GM03348 (cell line): ENCODE measurements around the gene AGAP1.

ENCODE experiments used
- DNase-seq: peaks from one replicate; pipeline ENCODE4 v3.0.0; 2012; ENCODE audit warnings: low spot score

Gene AGAP1

DNA sequence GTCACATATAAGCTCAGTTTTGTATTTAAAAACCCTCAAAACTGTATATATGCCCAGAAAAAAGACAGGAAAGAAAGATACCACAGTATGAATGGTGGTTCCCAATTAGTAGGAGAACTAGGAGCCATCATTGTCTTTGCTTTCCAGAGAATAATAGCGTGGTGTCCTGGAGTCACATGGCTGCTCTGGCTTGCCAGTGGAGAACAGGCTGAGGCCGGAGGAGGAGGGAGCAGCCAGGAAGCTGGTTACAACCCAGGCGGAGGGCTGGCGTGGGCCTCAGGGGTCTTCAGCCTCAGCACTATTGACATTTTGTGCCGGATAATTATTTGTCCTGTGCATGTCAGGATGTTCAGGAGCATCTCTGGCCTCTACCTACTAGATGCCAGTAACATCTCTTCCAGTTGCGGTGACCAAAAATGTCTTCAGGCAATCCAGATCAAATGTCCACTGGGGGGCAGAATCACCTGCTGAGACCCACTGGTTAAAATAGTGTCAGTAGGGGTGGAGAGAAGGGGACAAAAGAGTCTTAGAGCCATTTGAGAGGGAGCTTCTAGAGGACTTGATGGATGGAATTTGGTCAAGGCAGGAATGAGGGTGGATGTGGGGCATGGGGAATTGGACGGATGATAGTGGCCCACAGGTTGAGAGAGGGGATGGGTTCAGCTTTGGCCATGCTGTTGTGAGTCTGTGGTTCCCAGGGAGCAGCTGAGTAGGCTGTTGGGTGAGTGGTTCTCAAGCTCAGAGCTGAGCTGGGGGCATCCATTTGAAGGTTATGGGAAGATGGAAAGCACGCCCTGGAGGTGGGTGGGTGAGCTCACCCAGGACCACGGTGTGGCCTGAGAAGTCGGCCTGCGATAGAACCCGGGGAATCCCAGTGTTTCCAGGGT is 144.9 kb downstream of the AGAP1 start:
- DNase-seq: no peak

DNA sequence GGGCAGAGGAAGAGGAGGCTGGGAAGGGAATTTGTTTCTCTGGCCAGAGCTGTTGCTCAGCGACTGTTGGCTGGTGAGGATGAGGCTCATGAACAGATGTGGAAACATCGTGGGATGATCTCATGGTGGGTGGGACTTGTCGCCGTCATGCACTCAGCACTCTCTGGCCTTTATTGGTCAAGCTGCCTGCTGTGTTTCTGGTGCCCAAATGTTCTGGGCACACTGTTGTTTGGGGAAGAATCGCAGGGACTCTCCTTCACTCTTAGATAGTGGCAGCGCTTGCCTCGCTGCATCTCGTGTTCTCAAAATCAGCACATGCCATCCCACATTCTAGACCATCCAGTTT is 145.6 kb downstream of the AGAP1 start:
- peak; percentile 90 for DNase-seq

DNA sequence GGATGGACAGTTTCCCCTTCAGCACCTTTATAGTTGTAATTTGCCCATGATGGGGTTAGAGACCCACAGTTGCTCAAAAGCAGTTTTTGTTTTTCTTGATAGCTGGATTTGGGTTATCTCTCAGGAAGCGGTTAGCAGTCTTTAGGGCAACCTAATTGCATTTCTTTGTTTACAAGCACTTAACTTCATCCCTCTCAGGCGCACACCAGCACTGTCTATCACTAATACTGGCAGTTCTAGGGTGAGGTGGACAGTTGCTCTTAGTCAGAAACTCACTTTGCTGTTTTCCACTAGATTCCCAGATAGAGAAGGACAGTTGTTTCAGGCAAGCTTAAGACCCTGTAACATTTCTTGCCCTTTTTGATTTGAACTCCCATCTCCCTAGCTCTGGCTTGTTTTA is 146.0 kb downstream of the AGAP1 start:
- DNase-seq: no peak

DNA sequence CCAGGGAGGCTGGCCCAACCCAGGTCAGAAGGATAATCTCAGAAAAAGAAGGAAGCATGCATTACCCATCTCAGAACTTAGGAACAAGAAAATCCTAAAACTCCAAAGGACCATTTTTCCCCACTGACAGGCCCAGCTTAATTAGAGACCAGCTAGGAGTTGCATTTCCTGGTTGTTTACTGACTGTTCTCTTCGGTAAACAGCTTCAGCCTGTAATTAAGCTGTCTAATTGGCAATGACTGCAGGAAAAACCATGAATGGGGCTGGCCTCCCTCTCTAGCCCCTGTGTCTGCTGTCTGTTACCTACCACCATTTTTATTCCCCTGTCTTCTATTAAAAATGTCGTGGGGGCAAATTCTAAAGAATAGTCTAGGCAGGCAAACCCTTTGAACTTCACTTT is 146.5 kb downstream of the AGAP1 start:
- DNase-seq: no peak

DNA sequence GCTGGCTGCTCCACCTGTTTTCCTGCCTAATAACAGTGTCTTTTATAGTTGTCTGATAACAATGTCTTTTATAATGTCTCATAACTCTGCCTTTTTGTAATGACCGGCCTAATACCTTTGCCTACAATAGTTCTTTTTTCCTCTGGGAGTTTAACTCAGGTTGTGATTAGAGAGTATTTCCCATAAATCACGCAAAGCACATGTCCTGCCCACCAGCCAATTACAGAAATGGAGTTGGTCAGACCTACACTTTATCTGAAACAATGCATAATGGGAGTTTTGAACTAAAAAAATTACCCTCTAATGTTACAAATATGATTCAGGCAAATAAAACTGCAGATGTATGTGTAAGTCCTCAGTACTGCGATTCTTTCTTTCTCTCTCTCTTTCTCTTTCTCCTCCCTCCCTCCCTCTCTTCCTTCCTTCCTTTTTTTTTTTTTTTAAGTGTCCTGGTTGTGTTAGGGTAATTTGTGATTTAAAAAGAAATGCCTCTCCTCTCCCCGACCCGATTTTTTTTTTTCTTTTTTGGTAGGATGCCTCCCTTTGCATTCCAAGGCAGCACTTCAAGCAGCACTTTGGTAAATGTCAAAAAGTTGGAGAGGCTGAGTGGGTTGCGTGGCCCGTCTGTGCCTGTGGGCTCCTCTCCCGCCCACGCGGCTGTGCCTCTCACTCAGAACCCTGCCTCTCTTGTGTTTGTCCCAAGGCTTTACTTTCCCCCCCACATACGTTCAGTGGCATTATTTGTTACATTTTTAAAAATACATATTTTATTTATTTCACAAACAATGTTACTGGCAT is 147.3 kb downstream of the AGAP1 start:
- peak; percentile 67 for DNase-seq

DNA sequence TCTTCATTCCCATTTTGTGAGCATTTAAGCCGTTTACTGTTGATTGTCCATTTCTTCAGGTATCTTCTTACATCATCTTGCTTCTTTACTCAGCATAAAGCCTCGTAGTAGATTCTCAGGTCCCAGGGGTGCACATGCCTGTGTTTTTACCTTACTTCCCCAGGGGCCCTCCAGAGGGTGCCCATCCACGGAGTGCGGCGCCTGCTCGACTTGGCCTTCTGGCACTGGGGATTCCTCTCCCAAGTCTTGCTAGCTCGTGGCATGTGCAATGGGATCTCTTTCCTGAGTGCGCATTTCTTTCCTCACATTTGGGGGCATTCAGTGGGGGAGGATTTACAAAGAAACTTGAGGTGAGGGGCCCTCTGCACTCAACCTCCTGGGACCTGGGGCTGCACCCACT is 148.1 kb downstream of the AGAP1 start:
- no peak for DNase-seq

DNA sequence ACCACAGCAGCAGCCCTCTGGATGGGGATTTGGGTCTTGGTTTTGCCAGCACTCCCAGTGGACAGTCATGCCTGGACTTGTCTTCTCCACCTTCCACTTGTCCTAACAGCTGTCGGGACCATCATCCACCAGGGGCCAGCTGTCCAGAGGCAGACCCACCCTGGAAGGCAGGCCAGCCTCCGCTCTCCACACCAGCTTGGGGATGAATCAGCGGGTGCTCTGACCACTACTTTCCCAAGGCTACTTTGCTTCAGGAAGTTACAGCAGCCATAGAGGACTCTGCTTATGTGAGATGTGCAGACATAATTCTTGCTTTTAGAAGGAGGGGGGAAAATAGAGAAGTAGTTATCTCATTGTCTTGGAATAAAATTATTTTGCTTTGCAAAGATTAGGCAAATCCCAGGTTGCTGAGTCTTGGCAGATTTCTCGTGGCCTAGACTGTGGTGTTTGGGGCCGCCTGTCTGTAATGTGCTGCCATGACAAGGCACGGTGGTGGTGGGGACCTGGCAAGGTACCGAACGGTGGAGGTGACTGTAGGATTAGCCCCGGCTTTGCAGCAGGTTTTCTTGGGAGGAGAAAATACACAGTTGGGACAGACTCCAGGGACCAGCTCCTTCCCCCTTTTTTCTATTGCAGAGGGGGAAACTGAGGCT is 148.7 kb downstream of the AGAP1 start:
- peak; percentile 73 for DNase-seq

DNA sequence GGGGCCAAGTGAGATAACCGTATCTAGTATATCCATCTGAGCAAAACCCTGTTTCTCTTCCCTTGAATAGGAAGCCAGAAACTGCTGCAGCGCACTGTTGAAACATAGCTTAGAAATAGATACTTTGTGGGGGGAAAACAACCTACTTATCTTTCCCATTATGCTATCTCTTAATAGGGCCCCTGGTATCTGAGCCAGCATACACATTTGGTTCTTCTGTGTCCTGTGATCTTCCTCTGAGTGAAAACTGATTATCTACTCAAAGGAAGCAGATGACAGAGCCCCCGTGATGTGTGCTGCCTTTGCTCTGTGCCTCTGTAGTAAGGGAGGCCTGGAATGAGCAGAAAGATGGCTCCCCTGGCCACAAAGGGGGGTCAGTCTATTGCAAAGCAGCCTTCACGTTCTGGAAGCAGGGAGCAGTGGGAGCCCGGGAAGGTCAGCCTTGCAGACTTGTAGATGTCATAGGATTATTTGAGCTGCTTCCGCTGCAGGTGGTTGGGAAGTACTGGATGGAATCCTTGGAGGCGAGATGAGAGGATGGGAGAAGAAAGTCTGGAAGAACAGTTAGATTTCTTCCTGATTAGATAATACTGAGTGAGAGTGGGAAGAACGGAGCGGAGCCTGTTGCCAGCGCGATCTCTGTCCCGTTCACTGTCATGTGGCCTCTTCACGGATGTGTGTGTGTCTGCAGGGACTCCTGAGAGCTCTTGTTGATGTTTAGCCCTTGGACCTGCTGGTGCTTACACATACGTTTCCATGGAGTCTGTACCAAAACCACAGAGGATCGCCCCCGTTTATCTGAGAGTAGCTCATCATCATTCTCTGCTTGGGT is 150.1 kb downstream of the AGAP1 start:
- DNase-seq: no peak

DNA sequence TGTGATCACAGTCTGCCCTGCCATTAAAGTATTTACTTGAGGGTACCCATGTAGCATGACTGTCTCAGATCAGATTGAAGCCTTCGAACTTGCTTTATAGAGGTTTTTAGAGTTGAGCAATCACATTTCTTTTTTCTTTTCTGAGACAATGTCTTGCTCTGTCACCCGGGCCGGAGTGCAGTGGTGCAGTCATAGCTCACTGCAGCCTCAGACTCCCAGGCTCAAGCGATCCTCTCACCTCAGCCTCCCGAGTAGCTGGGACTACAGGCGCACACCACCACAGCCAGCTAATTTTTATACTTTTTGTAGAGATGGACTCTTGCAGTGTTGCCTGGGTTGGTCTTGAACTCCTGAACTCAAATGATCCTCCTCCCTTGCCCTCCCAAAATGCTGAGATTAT is 153.4 kb downstream of the AGAP1 start:
- no peak for DNase-seq

DNA sequence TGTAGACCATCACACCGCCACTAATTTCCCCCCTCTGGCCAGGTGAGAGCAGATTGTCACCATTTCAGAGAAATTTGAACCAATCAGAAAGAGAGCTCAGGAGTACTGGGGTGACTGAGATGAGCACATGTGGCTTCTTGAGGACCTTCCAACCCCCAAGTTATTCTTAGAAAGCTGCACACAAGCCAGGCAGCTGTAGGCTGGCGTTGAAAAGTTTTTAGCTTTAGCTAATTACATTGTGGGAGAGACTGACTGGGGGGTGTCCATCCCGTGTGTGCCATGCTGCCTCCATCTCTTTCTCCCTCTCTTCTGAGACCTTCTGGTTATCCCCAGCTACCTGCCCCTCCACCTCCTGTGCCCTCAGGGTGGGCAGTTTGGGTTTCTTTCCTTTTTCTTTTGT is 154.0 kb downstream of the AGAP1 start:
- peak; percentile 30 for DNase-seq

DNA sequence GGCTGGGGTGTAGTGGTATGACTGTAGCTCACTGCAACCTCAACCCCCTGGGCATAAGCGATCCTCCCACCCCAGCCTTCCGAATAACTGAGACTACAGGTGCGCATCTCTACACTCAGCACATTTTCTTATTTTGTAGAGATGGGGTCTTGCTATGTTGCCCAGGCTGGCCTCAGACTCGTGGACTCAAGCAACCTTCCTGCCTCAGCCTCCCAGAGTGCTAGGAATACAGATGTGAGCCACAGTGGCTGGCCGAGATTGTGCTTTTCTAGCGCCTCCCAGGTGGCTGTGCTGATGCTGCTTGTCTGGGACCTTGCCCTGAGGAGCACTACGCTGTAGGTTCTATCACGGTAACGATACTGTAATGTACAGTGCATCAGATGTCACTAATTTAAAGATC is 155.6 kb downstream of the AGAP1 start:
- no peak for DNase-seq

DNA sequence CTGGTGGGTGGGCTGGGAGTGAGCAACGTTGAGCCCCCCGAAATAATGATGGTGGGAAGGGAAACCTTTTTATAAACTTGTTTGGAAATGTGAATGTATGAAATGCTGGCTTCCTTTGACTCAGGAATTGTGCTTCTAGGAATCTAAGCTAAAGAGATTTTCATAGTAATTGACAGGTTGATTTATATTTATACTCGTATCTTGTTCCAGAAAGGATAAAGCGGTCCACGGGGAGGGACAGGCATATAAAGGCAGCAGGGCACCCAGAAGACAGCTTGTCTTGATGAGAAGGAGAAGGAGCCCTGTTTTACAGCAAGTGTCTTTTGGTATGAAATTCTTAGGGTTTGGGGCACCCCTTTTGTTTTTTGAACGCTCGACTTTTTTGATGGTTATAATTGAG is 157.8 kb downstream of the AGAP1 start:
- no peak for DNase-seq

DNA sequence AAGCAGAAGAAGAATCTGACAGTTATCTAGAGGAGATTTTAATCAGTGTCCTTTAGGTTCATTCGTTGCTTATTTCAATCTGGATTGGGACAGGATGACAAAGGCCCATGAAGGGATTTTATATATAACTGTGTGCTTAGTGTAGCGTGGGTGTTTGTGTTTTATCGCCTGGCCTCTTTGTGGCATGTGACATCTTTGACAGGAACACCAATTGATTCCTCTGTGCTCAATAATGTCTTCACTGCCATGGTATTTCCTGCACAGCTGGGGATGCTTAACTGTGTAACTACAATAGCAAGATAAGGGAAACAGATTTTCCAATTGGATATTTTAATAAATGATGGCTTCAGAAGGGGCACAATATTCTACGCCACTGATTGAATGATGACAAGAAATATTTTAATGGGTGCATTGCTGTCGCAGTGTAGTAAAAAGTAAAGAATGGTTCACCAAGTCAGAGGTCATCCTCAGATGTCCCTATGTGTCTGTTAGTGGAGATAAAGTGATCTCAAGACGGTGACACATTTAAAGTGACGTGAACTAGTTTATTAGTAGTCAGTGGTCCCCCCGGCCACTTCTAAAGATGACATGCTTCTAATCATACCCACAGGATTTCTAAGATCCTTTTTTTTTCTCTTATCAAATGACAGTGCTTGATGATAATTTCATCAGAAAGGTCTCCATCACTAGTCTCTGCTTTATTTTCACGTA is 160.4 kb downstream of the AGAP1 start:
- peak; percentile 54 for DNase-seq

DNA sequence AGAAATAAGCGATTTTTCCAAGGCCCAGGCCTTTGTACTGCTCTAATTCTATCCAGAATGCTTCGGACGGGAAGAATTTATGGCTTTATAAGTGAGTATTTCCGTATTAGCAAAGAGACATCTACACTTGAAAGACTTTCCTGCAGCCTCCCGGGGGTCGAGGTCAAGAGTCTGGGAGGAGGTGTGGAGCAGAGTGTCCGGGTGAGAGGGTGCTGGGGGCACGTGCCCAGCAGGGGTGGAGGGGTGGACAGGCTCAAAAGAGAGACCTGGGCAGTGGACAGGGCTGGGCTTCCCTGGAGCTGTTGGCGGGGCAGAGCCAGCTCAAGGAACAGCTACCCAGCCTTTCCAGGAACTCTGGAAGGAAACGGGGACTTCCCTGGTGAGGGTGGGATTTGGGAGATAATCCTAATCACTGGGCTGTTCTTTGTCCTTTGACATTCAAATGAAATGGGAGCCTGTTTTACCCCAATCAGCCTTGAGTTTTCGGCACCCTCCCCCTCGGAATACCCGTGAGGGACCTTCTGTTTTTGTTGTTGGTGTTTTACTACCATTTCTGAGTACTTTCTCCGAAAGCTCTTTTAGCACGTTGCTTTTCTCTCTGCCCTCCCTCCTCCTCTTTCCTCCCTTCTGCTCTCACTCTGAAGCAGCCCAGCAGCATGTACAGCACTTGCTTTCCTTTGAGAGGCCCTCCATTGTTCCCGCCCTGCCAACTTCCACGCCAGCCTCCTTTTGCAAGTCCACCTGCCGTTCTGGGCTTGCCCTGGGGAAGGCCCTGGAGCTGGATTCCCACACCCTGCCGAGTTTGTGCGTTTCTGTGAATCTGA is 164.7 kb downstream of the AGAP1 start:
- DNase-seq: no peak

DNA sequence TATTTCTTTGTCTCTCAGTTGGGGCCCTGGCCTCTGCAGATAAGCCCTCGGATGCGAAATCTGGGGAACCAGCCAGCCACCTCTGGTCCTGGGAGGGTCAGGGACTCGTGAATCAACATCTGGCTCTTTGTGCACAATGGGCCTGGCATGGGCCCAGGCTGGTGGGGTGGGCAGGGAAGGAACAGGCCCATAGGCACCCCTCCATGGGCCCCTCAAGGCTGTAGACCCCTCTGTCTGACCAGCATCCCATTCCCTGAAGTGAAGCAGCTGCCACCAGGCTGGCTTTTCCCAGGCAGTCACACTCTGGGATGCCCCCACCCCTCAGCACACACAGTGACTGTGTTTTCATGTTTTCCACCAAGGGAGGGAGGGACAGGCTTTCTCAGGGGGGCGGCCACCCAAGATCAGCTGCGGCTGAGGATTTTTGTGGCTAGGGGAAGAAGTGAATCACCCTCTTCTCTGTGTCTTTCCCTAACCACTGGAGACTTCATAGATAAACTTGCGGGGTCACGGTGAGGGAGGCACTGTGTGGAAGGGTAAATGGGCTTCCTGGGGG is 166.0 kb downstream of the AGAP1 start:
- DNase-seq: peak; percentile 90

DNA sequence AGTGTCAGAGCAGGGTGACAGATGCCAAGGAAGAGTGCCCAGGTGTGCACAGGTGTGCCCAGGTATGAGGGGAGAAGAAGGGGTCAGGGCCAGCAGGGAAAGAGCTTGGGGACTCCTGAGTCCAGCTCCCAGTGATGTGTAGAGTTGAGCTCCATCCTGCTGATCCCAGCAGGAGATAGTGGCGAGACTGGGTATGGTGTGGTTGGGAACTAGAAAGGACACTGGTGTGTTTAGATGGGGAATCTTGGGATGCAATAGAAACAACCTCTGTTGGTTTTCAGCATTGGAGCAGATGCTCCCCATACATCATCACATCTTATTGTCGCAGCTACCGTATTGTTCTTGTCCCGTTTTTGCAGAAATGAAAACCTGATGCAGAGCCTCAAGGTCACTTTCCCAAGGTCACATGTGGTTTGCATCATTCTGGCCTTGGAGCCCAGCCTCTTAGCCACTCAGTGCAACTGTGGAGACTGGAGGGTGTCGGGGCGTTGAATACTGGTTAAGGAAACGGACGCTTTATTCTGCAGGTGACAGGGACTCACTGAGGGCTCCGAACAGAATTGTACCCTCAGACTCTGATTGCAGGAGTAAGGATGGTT is 166.7 kb downstream of the AGAP1 start:
- DNase-seq: no peak

DNA sequence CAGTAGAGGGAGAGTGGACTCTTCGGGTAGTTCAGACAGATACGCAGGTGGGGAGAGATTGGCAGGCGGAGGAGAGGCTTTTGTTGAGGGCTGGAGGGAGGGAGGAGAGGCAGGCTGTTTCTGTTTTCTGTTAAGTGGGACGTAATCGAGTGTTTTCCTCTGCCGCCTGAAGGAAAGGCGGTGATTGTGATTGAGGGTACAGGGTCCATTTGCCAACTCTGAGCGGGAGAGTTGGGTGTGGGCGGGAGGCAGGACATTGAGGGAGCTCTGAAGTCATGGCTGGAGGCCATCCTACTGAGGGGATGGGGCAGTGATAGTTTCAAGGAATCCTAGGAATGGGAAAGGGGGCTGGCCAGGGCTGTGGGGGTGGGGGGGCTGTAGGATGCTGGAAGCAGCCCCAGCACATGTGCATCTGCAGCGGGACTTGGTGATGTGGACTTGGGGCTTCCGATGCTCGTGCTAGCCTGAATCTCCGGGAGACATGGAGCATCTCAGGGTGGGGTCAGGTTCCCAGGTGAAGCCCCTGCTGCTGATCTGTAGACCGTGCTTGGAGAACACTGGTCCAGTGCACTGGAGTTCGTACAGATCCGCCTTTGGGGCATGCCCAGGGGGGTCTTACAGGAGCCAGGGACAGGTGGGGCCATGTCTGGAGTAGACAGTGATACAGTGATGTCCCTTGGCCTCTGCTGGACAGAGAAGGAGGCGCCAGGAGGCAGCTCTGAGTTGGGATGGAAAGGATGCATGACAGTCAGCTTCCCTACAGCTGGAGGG is 167.5 kb downstream of the AGAP1 start:
- no peak for DNase-seq

DNA sequence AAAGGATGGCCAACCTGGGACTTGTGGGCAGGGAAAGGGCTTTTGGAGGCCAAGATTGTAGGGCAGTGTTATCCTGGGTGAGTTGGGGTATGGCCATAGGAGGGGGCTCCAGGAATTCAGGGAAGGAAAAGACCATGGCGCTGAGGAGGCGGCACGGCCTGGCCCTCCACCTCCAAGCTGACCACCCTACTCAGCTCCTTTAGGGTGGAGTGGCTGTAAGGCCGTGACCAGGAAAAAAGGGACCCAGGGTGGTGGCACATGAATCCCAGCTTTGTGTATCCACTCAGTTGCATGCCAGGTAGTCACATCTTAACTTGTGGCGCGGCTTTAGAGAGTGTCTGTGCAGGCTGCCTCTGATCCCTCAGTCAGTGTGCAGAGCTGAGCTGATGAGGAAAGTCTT is 168.1 kb downstream of the AGAP1 start:
- DNase-seq: no peak

DNA sequence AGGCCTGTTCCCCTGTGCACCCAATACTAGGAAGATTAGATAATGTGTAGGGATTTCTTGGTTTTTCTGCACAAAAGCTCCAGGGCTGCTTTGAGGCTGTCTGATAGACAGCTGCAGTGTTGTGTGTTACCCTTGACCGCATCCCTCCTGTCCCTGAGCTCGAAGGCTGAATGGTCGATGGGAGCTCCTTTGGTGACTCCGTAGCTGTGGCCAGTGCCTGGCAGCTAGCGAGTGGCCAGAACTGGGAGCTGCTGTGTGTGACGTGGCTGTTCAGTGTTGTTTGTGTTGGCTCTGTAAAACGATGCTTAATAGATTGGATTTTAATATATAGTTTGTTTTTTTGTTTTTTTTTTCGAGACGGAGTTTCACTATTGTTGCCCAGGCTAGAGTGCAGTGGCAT is 170.0 kb downstream of the AGAP1 start:
- no peak for DNase-seq
